Measurements from ENCODE around the gene SMIM1.

The SMIM1 gene

DNA sequence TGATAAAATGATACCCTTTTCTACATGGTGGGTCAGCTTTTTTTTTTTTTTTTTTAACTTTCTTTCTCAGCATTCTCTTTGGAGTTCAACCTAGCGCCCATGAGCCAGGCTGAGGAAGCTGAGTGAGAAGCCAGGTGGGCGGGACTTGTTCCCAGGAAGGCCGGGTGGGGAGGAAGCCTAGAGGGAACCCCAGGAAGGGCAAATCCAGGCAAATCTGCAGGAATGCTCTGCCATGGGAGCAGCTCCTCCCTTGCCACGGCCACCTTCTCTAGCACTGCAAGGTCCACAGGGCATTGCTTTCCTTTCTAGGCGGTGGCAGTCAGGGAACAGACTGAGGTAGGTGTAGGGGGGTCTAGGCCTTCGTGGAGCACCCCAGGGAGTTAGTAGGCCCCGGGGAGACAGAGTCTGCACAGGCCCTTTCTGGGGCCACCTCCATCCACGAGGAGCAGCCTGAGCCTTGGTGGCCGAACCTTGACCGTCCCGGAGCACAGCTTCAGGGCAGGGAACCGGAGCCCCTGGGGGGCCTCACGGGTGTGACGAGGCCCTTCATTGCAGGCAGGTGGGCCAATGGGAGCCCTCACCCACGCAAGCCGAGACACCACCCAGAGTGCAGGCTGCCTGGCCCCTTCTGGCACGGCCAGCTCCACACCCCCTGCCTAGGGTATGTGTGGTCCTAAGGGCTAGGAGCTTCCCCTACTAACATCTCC is 38.5 kb upstream of the SMIM1 start:
- peak; percentile 25 for DNase-seq (ENCODE audit: low read depth)
- TF ChIP-seq, protein P1, sequence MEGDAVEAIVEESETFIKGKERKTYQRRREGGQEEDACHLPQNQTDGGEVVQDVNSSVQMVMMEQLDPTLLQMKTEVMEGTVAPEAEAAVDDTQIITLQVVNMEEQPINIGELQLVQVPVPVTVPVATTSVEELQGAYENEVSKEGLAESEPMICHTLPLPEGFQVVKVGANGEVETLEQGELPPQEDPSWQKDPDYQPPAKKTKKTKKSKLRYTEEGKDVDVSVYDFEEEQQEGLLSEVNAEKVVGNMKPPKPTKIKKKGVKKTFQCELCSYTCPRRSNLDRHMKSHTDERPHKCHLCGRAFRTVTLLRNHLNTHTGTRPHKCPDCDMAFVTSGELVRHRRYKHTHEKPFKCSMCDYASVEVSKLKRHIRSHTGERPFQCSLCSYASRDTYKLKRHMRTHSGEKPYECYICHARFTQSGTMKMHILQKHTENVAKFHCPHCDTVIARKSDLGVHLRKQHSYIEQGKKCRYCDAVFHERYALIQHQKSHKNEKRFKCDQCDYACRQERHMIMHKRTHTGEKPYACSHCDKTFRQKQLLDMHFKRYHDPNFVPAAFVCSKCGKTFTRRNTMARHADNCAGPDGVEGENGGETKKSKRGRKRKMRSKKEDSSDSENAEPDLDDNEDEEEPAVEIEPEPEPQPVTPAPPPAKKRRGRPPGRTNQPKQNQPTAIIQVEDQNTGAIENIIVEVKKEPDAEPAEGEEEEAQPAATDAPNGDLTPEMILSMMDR (IDR thresholded peaks at IDR 0.05; ENCODE audit: insufficient read depth, low read depth, low read length, missing control alignments): no peak
- H3K4me3 ChIP-seq (ENCODE audit: low read length): no peak overlapping the region

DNA sequence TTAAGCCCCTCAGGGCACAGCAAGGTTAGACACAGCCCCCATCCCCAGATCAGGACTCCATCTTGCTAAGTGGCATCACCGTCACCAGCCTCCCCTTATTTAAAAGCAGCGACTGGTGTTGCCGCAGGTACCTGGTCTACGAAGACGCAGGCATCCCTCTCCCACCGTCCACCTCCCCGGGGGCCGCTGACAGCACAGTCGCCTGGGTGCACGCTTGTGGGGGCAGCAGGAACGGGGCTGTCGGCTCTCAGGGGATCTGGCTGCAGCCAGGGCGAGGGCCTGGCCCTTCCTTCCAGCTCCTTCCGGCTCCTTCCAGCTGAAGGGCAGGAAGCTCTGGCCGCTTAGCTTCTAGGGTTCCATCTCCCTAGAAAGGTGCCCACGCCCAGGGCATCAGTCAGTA is 37.9 kb upstream of the SMIM1 start:
- H3K4me3 ChIP-seq (ENCODE audit: low read length): no peak overlapping the region
- TF ChIP-seq, protein P1 (IDR thresholded peaks at IDR 0.05; ENCODE audit: insufficient read depth, low read depth, low read length, missing control alignments): no peak
- DNase-seq (ENCODE audit: low read depth): no peak

DNA sequence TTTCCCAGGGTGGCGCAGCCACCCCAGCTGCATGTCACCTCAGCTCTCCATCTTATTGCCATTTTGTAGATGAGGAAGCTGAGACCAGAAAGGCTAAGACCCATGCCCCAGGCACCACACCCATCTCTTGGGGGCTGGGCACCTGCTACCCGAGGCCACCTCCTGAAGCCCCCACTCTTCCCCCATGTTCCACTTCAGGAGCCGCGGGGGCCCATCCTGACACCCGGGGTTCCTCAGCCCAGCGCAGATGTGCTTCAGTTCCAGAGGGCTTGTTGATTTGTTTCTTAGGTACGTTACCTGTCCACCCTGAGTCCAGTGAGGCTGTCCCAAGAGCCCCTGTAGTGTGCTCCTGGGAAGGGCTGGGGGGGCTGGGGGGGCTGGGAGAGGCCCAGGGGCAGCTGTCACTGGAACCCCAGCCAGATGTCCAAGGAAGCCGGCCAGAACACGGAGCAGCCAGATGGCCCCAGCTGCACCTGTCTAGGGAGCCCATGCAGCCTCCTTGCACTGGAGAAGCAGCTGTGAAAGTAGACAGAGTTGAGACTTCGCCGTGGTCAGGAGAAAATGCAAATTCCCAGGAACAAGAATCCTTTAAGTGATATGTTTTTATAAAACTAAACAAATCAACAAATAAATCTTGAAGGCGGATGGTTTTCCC is 37.4 kb upstream of the SMIM1 start:
- TF ChIP-seq, protein P1 (IDR thresholded peaks at IDR 0.05; ENCODE audit: insufficient read depth, low read depth, low read length, missing control alignments): no peak
- no peak overlapping the region for H3K4me3 ChIP-seq (ENCODE audit: low read length)
- no peak for DNase-seq (ENCODE audit: low read depth)

DNA sequence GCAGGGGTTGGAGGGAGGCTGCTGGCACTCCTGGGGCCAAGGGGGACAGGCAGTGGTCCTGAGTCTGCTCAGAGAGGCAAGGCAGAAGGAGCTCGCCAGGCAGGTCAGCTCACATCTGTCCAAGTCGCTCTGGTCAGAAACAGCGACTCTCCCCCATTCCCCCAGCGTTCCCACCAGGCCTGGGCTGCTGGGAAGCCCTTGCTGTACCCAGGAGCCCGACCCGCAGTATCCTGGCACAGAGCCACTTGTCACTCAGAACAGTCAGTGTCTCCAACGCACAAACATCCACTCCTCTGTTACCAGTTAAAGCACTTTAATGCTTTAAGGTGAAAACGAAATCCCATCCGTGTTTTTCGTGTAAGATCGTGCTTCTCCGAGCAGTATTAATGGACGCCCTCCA is 36.9 kb upstream of the SMIM1 start:
- TF ChIP-seq, protein P1 (IDR thresholded peaks at IDR 0.05; ENCODE audit: insufficient read depth, low read depth, low read length, missing control alignments): no peak
- no peak for DNase-seq (ENCODE audit: low read depth)
- H3K4me3 ChIP-seq (ENCODE audit: low read length): no peak overlapping the region

DNA sequence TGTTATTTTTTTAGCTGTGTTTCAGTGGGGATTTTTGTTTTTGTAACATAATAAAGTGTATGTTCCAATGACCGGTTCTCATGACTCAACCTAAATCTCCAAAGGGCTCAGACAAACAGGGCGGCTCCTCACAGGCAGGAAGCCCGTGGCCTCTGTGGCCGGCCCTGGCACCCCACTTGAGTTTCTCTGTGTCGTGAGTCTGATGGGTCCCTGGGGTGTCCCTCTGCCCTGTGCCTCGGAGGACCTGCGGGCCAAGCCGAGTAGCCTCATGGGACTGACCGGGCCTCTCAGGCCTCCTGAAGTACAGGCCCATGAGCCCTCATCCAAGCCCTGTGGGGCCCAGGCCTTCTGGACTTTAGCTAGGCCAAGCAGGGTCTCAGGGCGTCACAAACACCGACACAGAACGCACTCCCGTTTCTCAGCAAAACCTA is 36.4 kb upstream of the SMIM1 start:
- H3K4me3 ChIP-seq (ENCODE audit: low read length): no peak overlapping the region
- no peak for DNase-seq (ENCODE audit: low read depth)
- TF ChIP-seq, protein P1 (IDR thresholded peaks at IDR 0.05; ENCODE audit: insufficient read depth, low read depth, low read length, missing control alignments): no peak

DNA sequence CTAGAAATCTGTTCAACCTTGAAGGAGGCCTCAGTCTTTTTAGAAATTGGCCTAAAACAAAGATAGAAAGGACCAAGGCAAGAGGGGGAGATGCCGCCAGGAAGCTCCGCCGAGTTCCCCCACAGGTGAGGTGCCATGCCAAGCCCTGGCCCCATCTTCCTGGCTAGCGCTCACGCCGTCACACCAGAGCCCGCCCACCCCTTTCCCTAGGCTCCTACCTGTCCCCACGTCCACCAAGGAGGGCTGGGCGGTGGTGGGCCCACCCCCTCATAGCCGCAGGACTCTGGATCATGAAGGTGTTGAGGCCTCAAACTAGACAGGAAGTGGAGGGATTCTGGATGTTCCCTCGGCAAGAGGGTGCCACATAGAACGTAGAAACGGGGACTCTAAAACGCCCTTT is 35.8 kb upstream of the SMIM1 start:
- TF ChIP-seq, protein P1 (IDR thresholded peaks at IDR 0.05; ENCODE audit: insufficient read depth, low read depth, low read length, missing control alignments): no peak
- DNase-seq (ENCODE audit: low read depth): no peak
- no peak overlapping the region for H3K4me3 ChIP-seq (ENCODE audit: low read length)

Measured in epithelial cell of esophagus (primary cell).